A673 (cell line): ENCODE measurements around the gene NSUN3.

Source experiments
- CTCF ChIP-seq: fragments of 300-800, 200-600 bp; sonication (generic); conservative IDR thresholded peaks from 2 replicates; pipeline ENCODE4 v1.5.1; 2017; ENCODE audit warnings: low read depth, mild to moderate bottlenecking, antibody characterized with exemption, low read length, moderate library complexity, mixed read lengths
- EZH2 ChIP-seq: fragments of 200-600 bp; sonication (generic); IDR thresholded peaks from 2 replicates; pipeline ENCODE4 v1.6.1; 2017; ENCODE audit warnings: borderline replicate concordance, low read depth, mild to moderate bottlenecking, mixed read lengths, antibody characterized with exemption, low read length; ENCODE audit not compliant: poor library complexity, severe bottlenecking

- no peak for TF ChIP-seq EZH2
- no peak for TF ChIP-seq CTCF
Observed at GRCh38 chr3:94132777-94133176, 69.9 kb downstream of the NSUN3 start.
